HFFc6 (cell line): ENCODE data around the gene FAM83G. TPM values are rescaled to one million over a fixed set of nuclear protein-coding genes. Genes with fewer than 3 reads are reported as not detected.
A peak's percentile ranks its signal among the peaks of the same experiment; 100 is the strongest.

Source experiments
- DNase-seq: peaks from one replicate; pipeline ENCODE4 v3.0.0-alpha.2; 2018
- H3K27ac Mint-ChIP-seq: 2 replicates; pipeline ENCODE4 v1.8.0; 2020; ENCODE audit warnings: mild to moderate bottlenecking, mixed read lengths
- H3K27me3 Mint-ChIP-seq: 2 replicates; pipeline ENCODE4 v1.8.0; 2021; ENCODE audit warnings: mild to moderate bottlenecking, moderate library complexity, mixed read lengths; ENCODE audit not compliant: insufficient read depth
- H3K36me3 Mint-ChIP-seq: 2 replicates; pipeline ENCODE4 v1.8.0; 2021; ENCODE audit warnings: low read depth, mixed read lengths
- H3K4me1 Mint-ChIP-seq: 2 replicates; pipeline ENCODE4 v1.8.0; 2020; ENCODE audit warnings: low read depth, mixed read lengths
- H3K4me3 Mint-ChIP-seq: 2 replicates; pipeline ENCODE4 v1.8.0; 2020; ENCODE audit warnings: mild to moderate bottlenecking, moderate library complexity, mixed read lengths
- H3K9me3 Mint-ChIP-seq: 2 replicates; pipeline ENCODE4 v1.8.0; 2020; ENCODE audit warnings: mild to moderate bottlenecking, mixed read lengths
- total RNA-seq, 6 experiments: library from RNA; stranded (reverse); fragmentation: NEBNext Ultra II Directional; extraction: Animal tissue kit (Norgen Biotek cat#: 25700); gene quantifications; 2 replicates in 1 of 6; 3 replicates in 5 of 6; pipeline ENCODE4 v1.2.3, GENCODE V29; 2021
- TF ChIP-seq, protein P1 (sequence below): fragments of 200-600 bp; sonication (generic); IDR thresholded peaks from 2 replicates; pipeline ENCODE4 v1.5.0; 2021; ENCODE audit warnings: antibody characterized with exemption, mild to moderate bottlenecking

Gene FAM83G
- total RNA-seq, 6 experiments from 2014 or later: 21.0 to 24.0 (median 21.7) TPM

DNA sequence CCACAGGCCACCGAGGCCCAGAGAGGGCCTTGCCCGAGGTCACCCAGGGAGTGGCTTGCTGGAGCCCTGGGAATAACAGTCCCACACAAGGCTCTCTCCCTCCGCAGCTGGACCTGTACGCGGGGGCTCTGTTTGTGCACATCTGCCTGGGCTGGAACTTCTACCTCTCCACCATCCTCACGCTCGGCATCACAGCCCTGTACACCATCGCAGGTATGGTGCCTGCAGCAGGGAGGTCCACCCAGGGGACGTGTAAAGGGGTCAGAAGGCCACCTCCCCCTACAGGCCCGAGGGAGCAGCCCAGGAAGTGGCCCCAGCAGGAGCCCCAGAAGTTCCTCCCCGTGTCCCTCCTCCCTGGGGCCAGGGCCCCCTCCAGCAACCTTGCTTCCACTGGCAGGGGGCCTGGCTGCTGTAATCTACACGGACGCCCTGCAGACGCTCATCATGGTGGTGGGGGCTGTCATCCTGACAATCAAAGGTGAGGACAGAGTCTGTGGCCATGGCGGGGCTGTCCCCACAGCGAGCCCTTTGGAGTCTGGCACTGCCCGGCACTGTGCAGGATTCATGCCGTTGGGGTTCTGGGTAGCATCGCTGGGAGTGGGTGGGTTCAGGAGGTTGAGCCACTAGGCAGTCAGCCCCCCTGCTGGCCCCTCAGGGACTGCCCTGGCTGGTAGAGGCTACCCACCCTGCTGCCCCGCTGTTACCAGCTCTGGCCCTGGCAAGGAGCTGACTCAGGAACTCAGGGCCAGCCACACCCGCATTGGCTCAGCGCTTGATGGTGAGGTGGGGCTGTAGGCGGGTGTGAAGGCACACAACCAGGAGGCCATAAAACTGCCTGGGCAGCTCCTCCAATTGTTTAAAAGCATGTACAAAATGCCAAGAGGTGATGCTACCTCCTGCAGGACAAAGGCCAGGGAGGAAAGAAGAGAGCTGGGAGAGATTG, 35.3 kb downstream of the FAM83G start:
- Mint-ChIP-seq H3K4me3 (no peak overlapping the region), H3K27me3 (peaks cover 4% of the 10 kb centered on the region), H3K27ac (peak overlapping the region; percentile 29; the same call in 1 of the 2 replicates), H3K36me3 (peaks cover 9% of the 10 kb centered on the region; the same call in 1 of the 2 replicates), H3K9me3 (no peaks in the 10 kb centered on the region), H3K4me1 (peaks cover 11% of the 10 kb centered on the region)
- TF ChIP-seq, protein P1, sequence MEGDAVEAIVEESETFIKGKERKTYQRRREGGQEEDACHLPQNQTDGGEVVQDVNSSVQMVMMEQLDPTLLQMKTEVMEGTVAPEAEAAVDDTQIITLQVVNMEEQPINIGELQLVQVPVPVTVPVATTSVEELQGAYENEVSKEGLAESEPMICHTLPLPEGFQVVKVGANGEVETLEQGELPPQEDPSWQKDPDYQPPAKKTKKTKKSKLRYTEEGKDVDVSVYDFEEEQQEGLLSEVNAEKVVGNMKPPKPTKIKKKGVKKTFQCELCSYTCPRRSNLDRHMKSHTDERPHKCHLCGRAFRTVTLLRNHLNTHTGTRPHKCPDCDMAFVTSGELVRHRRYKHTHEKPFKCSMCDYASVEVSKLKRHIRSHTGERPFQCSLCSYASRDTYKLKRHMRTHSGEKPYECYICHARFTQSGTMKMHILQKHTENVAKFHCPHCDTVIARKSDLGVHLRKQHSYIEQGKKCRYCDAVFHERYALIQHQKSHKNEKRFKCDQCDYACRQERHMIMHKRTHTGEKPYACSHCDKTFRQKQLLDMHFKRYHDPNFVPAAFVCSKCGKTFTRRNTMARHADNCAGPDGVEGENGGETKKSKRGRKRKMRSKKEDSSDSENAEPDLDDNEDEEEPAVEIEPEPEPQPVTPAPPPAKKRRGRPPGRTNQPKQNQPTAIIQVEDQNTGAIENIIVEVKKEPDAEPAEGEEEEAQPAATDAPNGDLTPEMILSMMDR: no peak
- no peak for DNase-seq

DNA sequence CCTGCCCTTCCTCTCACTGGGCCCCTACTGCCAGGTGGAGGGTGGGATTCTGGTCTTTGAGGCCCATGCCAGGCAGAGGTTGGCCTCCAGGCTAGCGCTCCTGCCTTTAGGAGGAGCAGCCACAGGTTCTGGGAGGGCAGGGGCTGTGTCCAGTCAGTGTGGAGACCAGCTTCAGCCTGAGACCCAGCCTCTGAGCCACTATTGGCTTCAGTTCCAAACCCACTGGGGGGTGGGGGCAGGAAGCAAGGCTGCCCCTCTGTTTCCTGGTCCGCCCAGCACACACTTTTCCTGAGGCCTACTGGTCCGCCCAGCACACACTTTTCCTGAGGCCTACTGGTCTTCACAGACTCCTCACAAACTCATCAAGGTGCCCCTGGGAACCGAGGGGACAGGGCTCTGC, 36.2 kb downstream of the FAM83G start:
- H3K4me3 Mint-ChIP-seq: no peak overlapping the region
- TF ChIP-seq, protein P1: no peak
- no peak for DNase-seq
- peaks cover 17% of the 10 kb centered on the region for H3K4me1 Mint-ChIP-seq
- no peaks in the 10 kb centered on the region for H3K9me3 Mint-ChIP-seq
- H3K36me3 Mint-ChIP-seq: peaks cover 9% of the 10 kb centered on the region; the same call in 1 of the 2 replicates
- peaks cover 4% of the 10 kb centered on the region for H3K27me3 Mint-ChIP-seq
- no peak overlapping the region for H3K27ac Mint-ChIP-seq

DNA sequence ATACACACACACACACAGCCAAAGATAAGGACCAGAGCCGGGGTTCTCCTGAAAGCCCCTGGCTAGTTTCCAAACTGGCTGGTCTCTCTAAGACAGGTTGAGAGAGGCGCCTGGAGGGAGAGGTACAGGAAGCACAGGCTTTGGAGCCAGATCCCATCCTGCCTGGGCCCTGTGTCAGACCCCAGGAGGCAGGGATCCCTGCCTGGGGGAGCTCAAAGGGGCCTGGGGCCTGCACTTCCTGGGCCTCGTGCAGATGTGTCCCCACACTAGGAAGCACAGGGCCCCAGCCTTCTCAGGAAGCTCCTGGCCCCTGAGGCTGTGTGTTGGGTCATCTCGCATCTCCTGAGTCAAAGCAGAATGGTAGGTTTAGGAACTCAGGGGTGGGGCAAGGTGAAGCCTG, 36.6 kb downstream of the FAM83G start:
- peaks cover 9% of the 10 kb centered on the region; the same call in 1 of the 2 replicates for H3K36me3 Mint-ChIP-seq
- H3K27me3 Mint-ChIP-seq: peaks cover 4% of the 10 kb centered on the region
- no peaks in the 10 kb centered on the region for H3K9me3 Mint-ChIP-seq
- TF ChIP-seq, protein P1: no peak
- H3K4me3 Mint-ChIP-seq: no peak overlapping the region
- DNase-seq: no peak
- H3K4me1 Mint-ChIP-seq: peaks cover 22% of the 10 kb centered on the region
- H3K27ac Mint-ChIP-seq: 0 out of 2 replicates have a peak overlapping the region, but pooled peaks have one; percentile 16

DNA sequence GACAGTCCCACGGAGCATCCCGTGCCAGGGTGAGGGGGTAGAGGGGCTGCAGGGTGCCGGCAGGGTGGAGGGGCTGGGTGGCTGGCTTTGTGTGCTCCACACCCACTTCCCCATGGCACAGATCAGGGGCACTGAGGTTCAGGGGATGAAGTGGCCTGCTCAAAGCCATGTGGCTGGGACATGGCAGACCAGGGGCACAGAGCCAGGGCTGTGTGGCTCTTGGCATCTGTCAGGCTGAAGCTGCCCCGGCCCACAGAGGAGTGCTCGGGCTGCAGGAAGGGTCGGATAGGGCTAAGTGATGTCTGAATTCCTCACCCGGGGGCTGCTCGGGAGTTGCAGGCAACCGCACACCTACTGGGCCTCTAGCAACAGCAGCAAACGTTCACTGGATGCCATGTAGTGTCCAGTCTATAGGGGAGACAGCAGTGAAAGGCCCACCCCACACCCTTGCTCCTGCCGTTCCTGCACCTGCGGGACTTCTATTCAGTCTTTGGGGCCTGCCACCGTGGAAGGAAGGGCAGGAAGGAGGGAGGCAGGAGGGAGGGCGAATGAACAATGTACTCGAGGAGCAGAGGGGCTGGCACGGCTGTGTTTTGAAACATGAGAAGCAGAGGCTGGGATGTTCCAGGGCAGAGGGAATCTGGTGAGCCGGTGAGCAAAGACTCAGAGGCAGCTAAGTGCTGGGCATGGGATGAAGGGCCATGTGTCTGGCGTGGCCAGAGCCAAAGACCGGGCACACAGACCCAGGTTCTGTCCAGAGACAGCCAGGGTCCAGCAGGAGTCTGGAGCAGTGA, 37.5 kb downstream of the FAM83G start:
- no peak overlapping the region; the same call in 1 of the 2 replicates for H3K27ac Mint-ChIP-seq
- peaks cover 4% of the 10 kb centered on the region for H3K27me3 Mint-ChIP-seq
- TF ChIP-seq, protein P1: no peak
- peaks cover 30% of the 10 kb centered on the region for H3K4me1 Mint-ChIP-seq
- H3K4me3 Mint-ChIP-seq: no peak overlapping the region
- peak; percentile 3 for DNase-seq
- no peaks in the 10 kb centered on the region for H3K9me3 Mint-ChIP-seq
- peaks cover 9% of the 10 kb centered on the region; the same call in 1 of the 2 replicates for H3K36me3 Mint-ChIP-seq

DNA sequence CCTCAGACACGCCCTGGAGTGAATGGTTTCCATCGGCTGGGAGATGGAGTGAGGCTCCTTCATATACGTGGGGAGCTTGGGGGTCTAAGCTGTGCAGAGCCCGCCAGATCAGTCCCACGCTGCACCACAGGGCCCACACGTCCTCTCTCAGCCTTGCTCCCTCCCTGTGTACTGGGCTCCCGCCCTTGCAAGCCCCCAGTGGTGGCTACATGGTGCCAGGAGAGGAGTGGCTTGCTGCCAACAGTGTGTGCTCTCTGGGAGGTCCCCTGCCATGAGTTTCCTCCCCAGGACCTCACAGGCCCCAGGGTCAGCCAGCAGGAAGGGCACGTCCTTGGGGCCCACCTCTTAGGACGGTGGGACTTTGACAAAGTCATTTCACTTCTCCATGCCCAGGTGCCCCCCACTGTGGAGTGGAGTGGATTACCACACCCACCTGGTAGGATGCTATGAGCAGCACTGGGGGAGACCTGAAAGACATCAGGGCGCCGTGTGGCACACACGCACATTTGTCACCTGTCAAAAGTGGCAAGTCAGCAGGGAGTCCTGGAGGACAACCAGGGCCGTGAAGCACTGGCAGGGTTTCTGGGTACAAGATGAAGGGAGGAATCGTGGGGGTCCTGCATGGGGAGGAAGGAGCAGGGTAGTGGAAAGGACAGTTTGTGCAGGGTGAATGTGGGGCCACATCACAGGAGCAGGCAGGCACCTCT, 38.9 kb downstream of the FAM83G start:
- no peak overlapping the region; the same call in 1 of the 2 replicates for H3K27ac Mint-ChIP-seq
- TF ChIP-seq, protein P1: no peak
- H3K4me1 Mint-ChIP-seq: peaks cover 44% of the 10 kb centered on the region
- H3K36me3 Mint-ChIP-seq: peaks cover 7% of the 10 kb centered on the region; the same call in 1 of the 2 replicates
- no peak for DNase-seq
- no peaks in the 10 kb centered on the region for H3K9me3 Mint-ChIP-seq
- H3K4me3 Mint-ChIP-seq: no peak overlapping the region
- peaks cover 4% of the 10 kb centered on the region for H3K27me3 Mint-ChIP-seq
